Measurements from ENCODE around the gene FREM2. TPM values are rescaled to one million over a fixed set of nuclear protein-coding genes. Genes with fewer than 3 reads are reported as not detected.

FREM2 gene
- total RNA-seq, 1 experiment from 2014 or later, result 0.05 TPM

- no peak for DNase-seq (ENCODE audit: low read depth, low spot score)
- no peaks in the 10 kb centered on the region for H3K79me2 ChIP-seq (ENCODE audit: insufficient read depth, low read length)
- no peaks in the 10 kb centered on the region for H4K20me1 ChIP-seq (ENCODE audit: insufficient read depth)
- H3K27ac ChIP-seq (ENCODE audit: low read depth, low read length), result no peak overlapping the region
- no peak overlapping the region for H2AFZ ChIP-seq (ENCODE audit: low read depth, low read length, poor library complexity, severe bottlenecking)
- no peak overlapping the region for H3K9ac ChIP-seq (ENCODE audit: low read length)
- no peaks in the 10 kb centered on the region for H3K4me1 ChIP-seq (ENCODE audit: control insufficient read depth in 1 of 2, insufficient read depth in 2 of 2, low read length in 2 of 2)
- no peak overlapping the region for H3K4me3 ChIP-seq (replicated peaks in 1 of 2; ENCODE audit: low read depth in 1 of 2, low read length in 2 of 2)
- no peaks in the 10 kb centered on the region for H3K9me2 ChIP-seq (ENCODE audit: insufficient read depth)
- intact Hi-C loops (cut with micrococcal nuclease), result no loop called here
- H3K36me3 ChIP-seq (ENCODE audit: control insufficient read depth in 1 of 2, insufficient read depth in 2 of 2, low read length in 2 of 2), result no peaks in the 10 kb centered on the region
- BruUV-seq (replicated peaks), result no TSS peak
- H3K4me2 ChIP-seq (ENCODE audit: low read length), result no peak overlapping the region
- POLR2A ChIA-PET, result no interaction called here
- no peaks in the 10 kb centered on the region for H3K9me3 ChIP-seq (ENCODE audit: control insufficient read depth in 1 of 2, insufficient read depth in 1 of 2, low read depth in 1 of 2, low read length in 2 of 2)
- RAD21 ChIA-PET (ENCODE audit: low non-redundant PET in 1 of 2, low total read pairs in 2 of 2, uncharacterized antibody in 2 of 2, unreplicated experiment in 2 of 2), result no interaction called here
- no peaks in the 10 kb centered on the region for H3K27me3 ChIP-seq (ENCODE audit: insufficient read depth, low read length)
- CTCF ChIA-PET, result no interaction called here
- ATAC-seq, result peak; percentile 55; the same call in 1 of the 2 replicates
- TF ChIP-seq ZFX (IDR thresholded peaks at IDR 0.05) (no peak), SIN3A (IDR thresholded peaks at IDR 0.05; ENCODE audit: low read depth) (no peak), ZBTB33 (IDR thresholded peaks at IDR 0.05; ENCODE audit: extremely low read depth, insufficient replicate concordance, low read length) (no peak), CTCF (IDR thresholded peaks at IDR 0.05 in 2 of 3, conservative IDR thresholded peaks at IDR 0.05 in 1 of 3; ENCODE audit: borderline replicate concordance in 1 of 3, insufficient read depth in 1 of 3, low read depth in 2 of 3, low read length in 2 of 3) (peak in 2 of 3 experiments; percentile 35 to 38; a peak in 3 of 6 replicates), TCF7L2 (IDR thresholded peaks at IDR 0.05; ENCODE audit: borderline replicate concordance, extremely low read depth, insufficient read depth, insufficient read length) (no peak), MAX (IDR thresholded peaks at IDR 0.05) (no peak)
These were observed 213.3 kb downstream of the FREM2 start for GRCh38 chr13:38900188-38900587.

Data from HCT116 (cell line).